ENCODE results near the gene TYW5.

The TYW5 gene, protein sequence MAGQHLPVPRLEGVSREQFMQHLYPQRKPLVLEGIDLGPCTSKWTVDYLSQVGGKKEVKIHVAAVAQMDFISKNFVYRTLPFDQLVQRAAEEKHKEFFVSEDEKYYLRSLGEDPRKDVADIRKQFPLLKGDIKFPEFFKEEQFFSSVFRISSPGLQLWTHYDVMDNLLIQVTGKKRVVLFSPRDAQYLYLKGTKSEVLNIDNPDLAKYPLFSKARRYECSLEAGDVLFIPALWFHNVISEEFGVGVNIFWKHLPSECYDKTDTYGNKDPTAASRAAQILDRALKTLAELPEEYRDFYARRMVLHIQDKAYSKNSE

DNA sequence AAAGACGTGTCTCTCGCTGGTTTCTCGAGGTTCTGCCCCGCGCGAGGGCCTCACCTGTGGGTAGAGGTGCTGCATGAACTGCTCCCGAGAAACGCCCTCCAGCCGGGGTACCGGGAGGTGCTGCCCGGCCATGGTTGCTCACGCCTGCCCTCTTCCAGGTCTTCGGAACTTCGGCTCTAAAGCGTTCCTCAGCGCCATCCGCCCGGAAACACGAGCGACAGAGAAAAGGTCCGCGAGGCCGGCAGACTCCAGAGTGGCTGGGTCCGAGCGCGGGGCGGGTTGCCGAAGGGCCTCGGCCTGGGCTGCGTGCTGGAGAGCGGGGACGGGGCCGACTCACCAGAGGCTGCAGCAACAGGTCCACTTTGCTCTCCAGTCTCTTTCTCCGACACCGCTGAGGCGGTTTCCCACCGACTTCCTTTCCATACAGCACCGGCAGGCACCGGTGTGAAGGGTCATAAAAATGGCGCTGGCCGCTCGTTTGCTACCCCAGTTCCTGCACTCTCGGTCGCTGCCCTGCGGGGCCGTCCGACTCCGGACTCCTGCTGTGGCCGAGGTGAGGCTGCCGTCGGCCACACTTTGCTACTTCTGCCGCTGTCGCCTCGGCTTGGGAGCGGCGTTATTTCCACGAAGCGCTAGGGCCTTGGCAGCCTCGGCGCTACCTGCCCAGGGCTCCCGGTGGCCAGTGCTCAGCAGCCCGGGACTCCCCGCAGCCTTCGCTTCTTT, at the start of gene TYW5, which contains the start of gene MAIP1:
TSS of gene TYW5 (minus strand) at position 153 of the 723 bp plus-strand sequence. CDS start at position 132, 21 bp downstream.
TSS of gene MAIP1 (plus strand) at position 244 of the 723 bp plus-strand sequence. CDS start at position 461, 217 bp downstream.
- DNase-seq = peak; percentile 85

- DNase-seq = no peak
Measured at GRCh38 chr2:200003444-200003843, 48.2 kb upstream of the TYW5 start.

DNA sequence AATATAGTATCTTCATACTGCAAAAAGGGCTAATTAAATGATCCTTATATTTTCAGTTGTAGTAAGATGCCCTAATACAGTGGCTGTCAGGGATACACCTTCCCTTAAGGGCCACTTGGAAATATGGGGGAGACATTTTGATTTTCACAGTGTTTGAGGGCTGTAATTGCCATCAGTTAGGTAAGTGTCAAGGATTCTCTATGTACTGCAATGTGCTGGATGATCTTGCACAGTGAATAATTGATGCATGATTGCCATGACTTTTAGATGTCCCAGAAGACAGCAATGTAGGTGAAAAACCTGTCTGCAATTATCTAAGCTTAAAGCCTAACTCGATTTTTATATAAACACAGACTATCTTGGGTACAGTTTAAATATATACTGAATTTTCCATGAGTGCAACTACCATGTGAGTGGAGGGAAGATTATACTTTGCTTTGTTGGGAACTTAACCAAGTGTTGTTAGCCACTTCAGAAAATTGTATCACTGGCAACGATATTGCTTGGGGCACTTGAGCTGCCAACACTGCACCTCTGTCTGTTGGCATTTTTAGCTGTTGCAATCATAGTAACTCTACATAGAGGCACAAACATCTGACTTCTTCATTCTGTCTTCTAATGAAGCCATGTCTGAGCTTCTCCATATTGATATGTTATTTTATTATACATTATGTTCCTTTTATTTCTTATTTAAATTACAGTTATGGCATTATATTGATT, 45.3 kb upstream of the TYW5 start:
- DNase-seq = no peak

GRCh38 chr2:199999166-199999565, 43.9 kb upstream of the TYW5 start:
- no peak for DNase-seq

DNA sequence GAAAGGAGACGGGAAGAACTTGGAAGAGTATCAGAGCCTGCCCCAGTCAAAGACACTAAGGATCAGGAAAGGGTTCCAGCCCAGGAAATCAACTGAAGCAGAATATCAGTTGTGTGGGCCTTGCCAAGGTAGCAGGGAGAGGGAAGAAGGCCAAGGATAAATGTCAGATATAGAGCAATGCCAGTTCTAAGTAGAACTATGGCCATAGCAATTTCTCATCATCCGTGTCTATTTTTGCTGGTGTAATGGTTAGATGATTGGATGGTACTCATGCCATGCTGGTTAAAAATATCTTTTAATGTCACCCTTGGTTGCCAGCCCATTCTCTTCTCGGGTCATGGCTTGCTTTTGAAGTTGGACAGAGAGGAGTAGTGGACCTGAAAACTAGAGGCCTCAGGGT, 42.0 kb upstream of the TYW5 start:
- no peak for DNase-seq

- no peak for DNase-seq
Measured at GRCh38 chr2:199994896-199995295, 39.6 kb upstream of the TYW5 start.

- no peak for DNase-seq
Measured at GRCh38 chr2:199994371-199994770, 39.1 kb upstream of the TYW5 start.

GRCh38 chr2:199992296-199992695, 37.0 kb upstream of the TYW5 start:
- DNase-seq = no peak

DNA sequence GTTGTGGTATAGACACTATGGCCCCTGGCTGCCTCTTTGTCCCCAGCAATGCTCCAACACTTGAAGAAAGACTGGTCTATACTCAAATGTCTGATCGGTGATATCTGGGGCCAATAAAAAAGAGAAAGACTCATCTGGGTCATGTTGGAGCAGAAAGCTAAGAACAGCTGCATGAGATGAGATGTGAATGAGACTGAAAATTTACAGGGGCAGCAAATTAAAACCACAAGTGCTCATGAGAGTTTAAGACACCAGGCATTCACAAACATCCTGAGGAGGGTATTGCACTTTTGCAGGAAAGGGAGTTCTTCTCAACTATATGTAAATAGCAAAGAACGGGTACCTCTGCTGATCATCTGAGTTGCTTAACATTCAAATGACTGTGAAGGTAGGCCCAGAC, 36.4 kb upstream of the TYW5 start:
- DNase-seq = no peak

GRCh38 chr2:199989822-199990221, 34.5 kb upstream of the TYW5 start:
- DNase-seq = no peak

- DNase-seq = no peak
Measured at GRCh38 chr2:199988151-199988550, 32.9 kb upstream of the TYW5 start.

- no peak for DNase-seq
Measured at GRCh38 chr2:199987586-199987985, 32.3 kb upstream of the TYW5 start.

- peak; percentile 73 for DNase-seq
Measured at GRCh38 chr2:199985625-199986207, 30.4 kb upstream of the TYW5 start.

GRCh38 chr2:199984755-199985154, 29.5 kb upstream of the TYW5 start:
- DNase-seq = no peak

GRCh38 chr2:199984159-199984558, 28.9 kb upstream of the TYW5 start:
- no peak for DNase-seq

DNA sequence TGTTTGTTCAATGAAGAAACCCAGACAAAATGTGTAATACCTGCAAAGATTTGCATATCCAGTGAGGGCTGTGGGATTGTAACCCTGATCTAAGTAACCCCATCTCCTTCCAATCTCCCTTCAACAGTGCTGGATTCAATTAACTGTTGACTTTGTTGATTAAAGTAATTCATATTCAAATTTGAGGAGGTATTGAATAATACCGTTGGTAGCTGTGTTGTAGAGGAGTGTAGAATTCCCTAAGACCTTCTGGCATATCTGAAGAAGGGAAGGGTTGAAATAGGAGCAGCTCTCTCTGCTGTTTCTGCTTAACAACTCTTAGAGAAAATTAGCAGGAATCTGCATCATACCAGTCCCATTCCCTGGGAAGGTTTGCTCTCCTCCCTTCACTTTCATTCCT, 28.2 kb upstream of the TYW5 start:
- no peak for DNase-seq

DNA sequence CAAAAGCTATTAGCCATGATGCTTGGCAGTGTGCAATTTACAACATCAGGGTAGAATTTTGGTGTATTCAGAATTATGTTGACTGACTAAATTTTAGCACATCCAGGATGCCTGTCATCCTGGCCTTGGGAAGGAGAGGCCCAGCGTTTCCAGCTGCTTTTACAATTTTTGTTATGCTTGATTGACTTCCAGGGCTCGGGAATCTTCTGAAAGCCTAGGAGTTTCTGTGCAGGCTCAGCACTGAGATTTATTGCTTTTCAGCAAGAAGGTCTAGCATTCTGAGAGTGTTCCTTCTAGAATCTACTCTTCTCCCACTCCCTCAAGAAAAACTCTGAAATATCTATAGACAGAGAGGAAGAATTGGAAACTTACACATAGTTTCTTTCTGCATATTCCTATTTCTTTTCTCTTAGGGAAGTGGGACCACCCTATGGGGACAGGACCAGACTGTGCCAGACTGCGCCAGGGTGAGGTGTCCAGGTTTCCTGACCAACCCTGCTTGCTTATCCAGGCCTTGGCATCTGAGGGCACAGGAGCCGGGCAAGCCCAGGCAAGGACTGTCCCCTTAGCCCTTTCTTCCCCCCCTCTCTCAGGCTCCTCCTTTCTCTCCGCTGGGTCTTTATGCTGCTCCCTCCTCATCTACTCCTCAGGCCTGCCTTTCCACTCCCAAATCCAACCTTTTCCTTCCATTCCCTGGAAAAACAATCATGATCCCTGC, 27.0 kb upstream of the TYW5 start:
- DNase-seq = no peak

DNA sequence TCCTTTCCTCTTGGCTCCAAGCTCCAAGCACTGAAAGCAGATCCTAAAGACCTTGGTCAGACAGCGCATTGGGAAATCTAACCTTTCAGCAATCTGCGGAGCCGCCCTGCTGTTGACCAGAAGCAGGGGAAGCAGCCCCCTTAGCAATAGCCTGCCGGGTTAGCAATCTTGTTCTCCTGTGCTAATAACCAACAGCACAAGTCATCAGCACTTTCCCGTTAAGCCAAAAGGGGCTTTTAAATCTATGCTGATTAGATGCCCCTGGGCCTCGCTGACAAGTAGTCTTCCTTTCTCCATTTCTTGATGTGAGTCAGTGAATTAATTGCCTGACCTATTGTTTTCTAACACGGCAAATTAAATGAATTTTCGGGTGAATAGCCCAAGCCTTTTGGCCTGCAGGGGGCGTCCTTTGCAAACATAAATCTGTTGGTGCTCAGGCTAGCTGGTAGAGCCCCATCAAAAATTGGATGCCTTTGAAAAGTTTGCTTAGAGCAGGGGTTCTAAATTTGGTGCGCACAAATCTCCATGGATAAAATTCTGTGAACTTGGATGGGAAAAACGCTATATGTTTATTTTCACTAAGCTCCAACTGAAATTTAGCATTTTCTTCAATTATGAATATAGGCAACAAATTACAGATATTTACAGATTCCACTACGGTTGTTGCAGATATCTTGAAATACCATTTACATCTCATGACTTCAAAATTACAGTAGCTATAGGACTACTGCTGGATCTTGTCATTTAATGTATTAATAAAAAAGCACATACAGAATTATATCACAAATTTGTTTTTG, 24.7 kb upstream of the TYW5 start:
- peak; percentile 89 for DNase-seq

DNA sequence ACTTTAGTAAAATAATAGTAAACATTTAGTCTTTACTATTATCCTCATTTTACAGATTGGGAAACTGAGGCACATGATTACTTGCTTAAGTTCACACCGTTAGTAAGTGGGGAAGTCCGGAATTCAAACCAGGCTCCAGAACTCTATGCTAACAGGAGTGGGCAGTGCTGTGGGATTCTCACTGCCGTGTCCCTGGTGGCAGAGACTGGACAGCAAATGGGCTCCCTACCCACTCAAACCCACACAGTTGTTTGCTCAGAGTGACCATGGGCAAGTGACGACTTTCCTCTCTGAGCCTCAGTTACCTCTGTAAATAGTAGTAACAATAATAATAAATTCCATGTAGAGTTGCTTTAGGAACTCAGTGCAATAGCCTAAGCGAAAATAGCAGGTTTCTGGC, 24.1 kb upstream of the TYW5 start:
- no peak for DNase-seq

DNA sequence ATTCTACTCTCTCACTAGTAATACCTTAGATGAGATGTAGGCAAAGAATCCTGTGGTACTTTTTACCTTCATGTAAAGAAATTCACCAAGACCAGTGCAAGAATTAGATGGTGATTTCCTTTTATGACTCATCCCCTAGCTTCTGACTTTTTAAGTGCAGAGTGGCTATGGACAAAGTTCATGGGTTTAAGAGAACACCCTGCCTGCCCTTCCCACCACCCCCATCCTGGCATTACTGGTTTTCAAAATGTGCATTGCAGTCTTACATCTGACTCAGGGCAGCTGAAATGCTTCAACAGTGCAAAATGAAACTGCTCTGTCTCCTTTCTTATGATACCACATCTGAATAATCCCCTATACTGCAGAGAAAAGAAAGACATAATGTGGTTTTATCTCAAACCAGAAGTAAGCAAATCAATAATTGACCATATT, 22.7 kb upstream of the TYW5 start:
- peak; percentile 50 for DNase-seq

- no peak for DNase-seq
Measured at GRCh38 chr2:199975273-199975895, 20.1 kb upstream of the TYW5 start.

Data from stimulated activated CD4-positive, alpha-beta T cell treated with anti-CD3 and anti-CD28 coated beads, Interleukin-15, amount 100 ng/mL, for 24 hours (primary cell).